GM10266 (cell line): ENCODE data around the gene CCSAP.

Experiments used
- DNase-seq: peaks from one replicate; pipeline ENCODE4 v3.0.0; 2012; ENCODE audit errors: extremely low spot score
- CTCF ChIP-seq: IDR thresholded peaks from 2 replicates; pipeline ENCODE4 v1.5.1; 2012; ENCODE audit warnings: mild to moderate bottlenecking, low read depth; ENCODE audit not compliant: control insufficient read depth, insufficient read depth; ENCODE audit errors: missing control alignments

Gene CCSAP

GRCh38 chr1:229325853-229326487 lies 16.9 kb downstream of the CCSAP start:
- TF ChIP-seq CTCF: no peak
- DNase-seq: no peak

GRCh38 chr1:229325401-229325800 lies 17.4 kb downstream of the CCSAP start:
- no peak for DNase-seq
- no peak for TF ChIP-seq CTCF

DNA sequence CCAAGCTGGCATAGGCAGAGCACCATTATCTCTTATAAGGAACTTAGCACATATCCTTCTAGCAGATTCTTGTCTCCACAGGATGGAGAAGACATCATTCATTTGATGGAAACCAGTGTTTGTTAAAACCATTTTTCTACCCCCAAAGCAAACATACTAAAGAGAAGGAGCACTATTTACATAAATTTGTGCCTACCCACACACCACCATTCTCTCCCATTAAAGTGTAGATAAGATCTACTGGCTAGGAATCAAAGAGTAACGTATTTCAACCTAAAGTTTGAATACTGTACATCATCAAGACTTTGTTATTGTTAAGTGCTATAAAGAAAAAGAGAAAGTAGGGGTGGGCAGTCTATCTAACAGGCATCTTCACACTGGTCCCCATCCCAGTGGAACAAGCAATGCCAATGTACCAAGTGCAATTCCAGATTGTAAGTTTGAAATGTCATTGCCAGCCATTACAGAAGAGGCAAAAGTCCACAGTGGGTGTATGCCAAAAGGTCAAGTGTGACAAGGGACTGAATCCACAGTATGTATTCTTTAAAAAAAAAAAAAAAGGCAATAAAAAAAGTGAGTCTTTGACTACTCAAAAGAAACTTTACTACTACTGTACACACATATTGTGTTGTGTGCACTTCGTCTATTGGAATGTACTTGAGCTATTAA lies 18.8 kb downstream of the CCSAP start:
- TF ChIP-seq CTCF: no peak
- no peak for DNase-seq

DNA sequence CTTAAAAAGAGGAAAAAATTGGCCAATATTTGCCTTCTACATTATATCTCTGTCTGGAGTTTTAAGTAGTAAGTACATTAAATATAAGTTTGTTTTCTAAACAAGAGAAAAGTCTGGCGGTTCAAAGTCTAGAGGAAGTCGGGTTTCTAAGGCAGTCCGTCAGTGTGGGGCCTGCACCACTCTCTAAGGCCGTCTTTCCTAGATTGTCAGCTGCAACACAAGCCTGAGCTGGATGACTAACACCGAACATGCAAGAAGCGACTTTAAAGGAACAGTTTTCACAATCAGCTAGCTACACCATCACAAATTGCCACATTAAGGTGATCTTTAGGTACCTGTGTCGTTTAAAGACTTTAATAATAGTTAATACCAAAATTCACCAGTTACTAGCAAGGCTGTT lies 19.6 kb downstream of the CCSAP start:
- no peak for TF ChIP-seq CTCF
- DNase-seq: no peak

- TF ChIP-seq CTCF: no peak
- DNase-seq: no peak
Observed at GRCh38 chr1:229319487-229319886, 23.4 kb downstream of the CCSAP start.

GRCh38 chr1:229318056-229318455 lies 24.8 kb downstream of the CCSAP start:
- no peak for DNase-seq
- no peak for TF ChIP-seq CTCF

GRCh38 chr1:229316166-229316565 lies 26.7 kb downstream of the CCSAP start:
- TF ChIP-seq CTCF: no peak
- DNase-seq: no peak
